Choroid plexus epithelial cell (primary cell): Measurements from ENCODE around the gene RAP1GDS1.
A peak's percentile ranks its signal among the peaks of the same experiment; 100 is the strongest.
"Not testable (repeated sequence)": the region's sequence is repeated elsewhere in the genome, so short reads cannot be mapped to it uniquely, and the experiment has no call there.

Source experiments
- DNase-seq: peaks from one replicate; pipeline ENCODE4 v3.0.0-alpha.2; 2010; ENCODE audit warnings: low read depth
- H3K4me3 ChIP-seq: 2 replicates; pipeline ENCODE4 v1.5.1; 2011; ENCODE audit warnings: low read depth, mild to moderate bottlenecking, control low read depth, low read length, moderate library complexity
- CTCF ChIP-seq: conservative IDR thresholded peaks from 2 replicates; pipeline ENCODE4 v1.5.1; 2011; ENCODE audit warnings: low read depth, mild to moderate bottlenecking, control low read depth, inconsistent platforms, low read length, moderate library complexity

Gene RAP1GDS1

GRCh38 chr4:98394134-98394533, 132.9 kb downstream of the RAP1GDS1 start:
- peak; percentile 7 for DNase-seq
- TF ChIP-seq CTCF = no peak
- no peak overlapping the region for H3K4me3 ChIP-seq

- H3K4me3 ChIP-seq = no peak overlapping the region
- no peak for TF ChIP-seq CTCF
- DNase-seq = no peak
Measured at GRCh38 chr4:98399915-98400314, 138.7 kb downstream of the RAP1GDS1 start.

GRCh38 chr4:98406819-98407218, 145.6 kb downstream of the RAP1GDS1 start:
- no peak overlapping the region for H3K4me3 ChIP-seq
- no peak for DNase-seq
- TF ChIP-seq CTCF = no peak

GRCh38 chr4:98411731-98412130, 150.5 kb downstream of the RAP1GDS1 start:
- H3K4me3 ChIP-seq = no peak overlapping the region
- no peak for TF ChIP-seq CTCF
- DNase-seq = no peak

- no peak overlapping the region for H3K4me3 ChIP-seq
- TF ChIP-seq CTCF = no peak
- DNase-seq = no peak
Measured at GRCh38 chr4:98416844-98417243, 155.7 kb downstream of the RAP1GDS1 start.

GRCh38 chr4:98420151-98420550, 159.0 kb downstream of the RAP1GDS1 start:
- DNase-seq = not testable (repeated sequence)

DNA sequence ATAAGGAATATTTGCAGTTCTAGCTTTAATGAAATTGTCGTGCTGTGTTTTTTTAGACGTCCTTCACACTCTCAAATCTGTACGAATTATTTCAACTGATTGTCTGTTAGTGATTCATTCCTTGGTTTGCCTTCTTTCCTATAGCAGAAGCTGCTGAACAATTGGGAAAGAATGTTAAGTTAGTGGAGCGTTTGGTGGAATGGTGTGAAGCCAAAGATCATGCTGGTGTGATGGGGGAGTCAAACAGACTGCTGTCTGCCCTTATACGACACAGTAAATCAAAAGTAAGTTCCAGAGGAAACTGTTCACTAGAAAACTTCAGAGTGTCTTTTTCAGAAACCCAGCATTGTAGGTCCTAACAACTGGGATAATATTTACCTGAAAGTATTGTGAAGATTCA, 159.9 kb downstream of the RAP1GDS1 start:
- no peak for TF ChIP-seq CTCF
- DNase-seq = peak; percentile 84
- no peak overlapping the region for H3K4me3 ChIP-seq

More at GRCh38 chr4:98420151-98420550, 159.0 kb downstream of the RAP1GDS1 start:
- not testable (repeated sequence) for H3K4me3 ChIP-seq

DNA sequence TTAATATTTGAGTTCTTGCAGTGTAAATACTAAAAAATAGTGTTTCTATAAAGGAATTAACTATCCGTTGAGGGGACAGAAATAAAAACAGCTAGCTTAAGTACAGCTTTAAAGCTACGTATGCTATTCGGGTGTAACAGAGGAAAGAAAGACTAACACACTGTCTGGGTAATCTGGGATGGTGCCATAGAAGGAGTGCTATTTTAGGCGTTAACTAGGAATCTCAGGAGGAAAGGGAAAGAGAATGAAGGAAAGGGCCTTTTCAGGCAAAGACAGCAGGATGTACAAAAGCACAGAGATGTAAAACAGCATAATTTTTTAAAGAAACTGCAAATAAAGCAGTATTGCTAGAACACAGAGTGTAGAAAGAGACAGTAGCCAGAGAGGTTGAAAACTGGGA, 161.8 kb downstream of the RAP1GDS1 start:
- DNase-seq = no peak
- H3K4me3 ChIP-seq = no peak overlapping the region
- TF ChIP-seq CTCF = no peak
